ENCODE data around the gene RETSAT. TPM values are rescaled to one million over a fixed set of nuclear protein-coding genes. Genes with fewer than 3 reads are reported as not detected.

RETSAT gene
- total RNA-seq, 1 donor from 2014 or later, result 20.6 TPM

GRCh38 chr2:85377083-85377482, 22.8 kb upstream of the RETSAT start:
- H3K36me3 ChIP-seq, result peaks cover 46 to 66% of the 10 kb centered on the region in 2 donors
- no peak overlapping the region for H3K27ac ChIP-seq
- H3K4me1 ChIP-seq, result no peaks in the 10 kb centered on the region
- intact Hi-C loops (cut with DNase I), result no loop called here
- DNase-seq (ENCODE audit: low spot score in 2 of 2), result no peak
- no peaks in the 10 kb centered on the region for H3K9me3 ChIP-seq
- no peak overlapping the region for H3K4me3 ChIP-seq
- no peak for TF ChIP-seq CTCF (IDR thresholded peaks at IDR 0.05)
- H3K27me3 ChIP-seq, result no peaks in the 10 kb centered on the region

GRCh38 chr2:85376291-85377065, 22.1 kb upstream of the RETSAT start:
- no peaks in the 10 kb centered on the region for H3K4me1 ChIP-seq
- H3K27ac ChIP-seq, result no peak overlapping the region
- no peak for DNase-seq (ENCODE audit: low spot score in 2 of 2)
- no peaks in the 10 kb centered on the region for H3K27me3 ChIP-seq
- TF ChIP-seq CTCF (IDR thresholded peaks at IDR 0.05), result no peak
- H3K4me3 ChIP-seq, result no peak overlapping the region
- H3K9me3 ChIP-seq, result no peaks in the 10 kb centered on the region
- peaks cover 46 to 69% of the 10 kb centered on the region in 2 donors for H3K36me3 ChIP-seq
- intact Hi-C loops (cut with DNase I), result no loop called here

DNA sequence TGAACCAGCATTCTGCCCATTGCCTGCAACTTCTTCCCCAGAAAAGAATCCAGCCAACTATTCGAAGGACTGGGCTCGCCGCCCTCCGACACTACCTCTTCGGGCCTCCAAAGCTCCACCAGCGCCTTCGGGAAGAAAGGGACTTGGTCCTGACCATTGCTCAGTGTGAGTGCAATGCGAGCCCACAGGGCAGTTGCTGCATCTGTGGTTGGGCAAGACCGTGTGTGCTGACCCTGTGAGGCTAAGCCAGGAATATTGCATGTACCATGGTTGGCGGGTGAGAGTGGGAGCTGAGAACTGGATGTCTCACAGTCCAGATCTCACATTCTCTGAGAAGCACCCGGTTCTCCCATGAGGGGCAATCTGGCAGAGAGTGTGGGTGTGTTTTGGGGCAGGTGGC, 16.7 kb upstream of the RETSAT start:
- H3K36me3 ChIP-seq, result peaks cover 5 to 40% of the 10 kb centered on the region in 2 donors
- no peak for DNase-seq (ENCODE audit: low spot score in 2 of 2)
- no peaks in the 10 kb centered on the region for H3K4me1 ChIP-seq
- H3K27ac ChIP-seq, result no peak overlapping the region
- H3K27me3 ChIP-seq, result no peaks in the 10 kb centered on the region
- no peak overlapping the region for H3K4me3 ChIP-seq
- no peak for TF ChIP-seq CTCF (IDR thresholded peaks at IDR 0.05)
- no peaks in the 10 kb centered on the region for H3K9me3 ChIP-seq
- intact Hi-C loops (cut with DNase I), result no loop called here

- Histone ChIP-seq H3K27ac (no peak overlapping the region), H3K36me3 (peaks cover 0 to 35% of the 10 kb centered on the region in 2 donors), H3K9me3 (no peaks in the 10 kb centered on the region), H3K27me3 (no peaks in the 10 kb centered on the region), H3K4me3 (no peak overlapping the region), H3K4me1 (no peaks in the 10 kb centered on the region)
- no peak for TF ChIP-seq CTCF (IDR thresholded peaks at IDR 0.05)
- intact Hi-C loops (cut with DNase I), result no loop called here
- no peak for DNase-seq (ENCODE audit: low spot score in 2 of 2)
Measured at GRCh38 chr2:85369500-85369899, 15.2 kb upstream of the RETSAT start.

GRCh38 chr2:85368921-85369320, 14.6 kb upstream of the RETSAT start:
- no peak for TF ChIP-seq CTCF (IDR thresholded peaks at IDR 0.05)
- Histone ChIP-seq H3K9me3 (no peaks in the 10 kb centered on the region), H3K27me3 (no peaks in the 10 kb centered on the region), H3K36me3 (peaks cover 0 to 29% of the 10 kb centered on the region in 2 donors), H3K4me1 (no peaks in the 10 kb centered on the region), H3K27ac (no peak overlapping the region), H3K4me3 (no peak overlapping the region)
- intact Hi-C loops (cut with DNase I), result no loop called here
- DNase-seq (ENCODE audit: low spot score in 2 of 2), result no peak

All from ascending aorta (tissue), 2 donors.